Adrenal gland (tissue), 12 donors: ENCODE measurements around the gene NKIRAS2. TPM values are rescaled to one million over a fixed set of nuclear protein-coding genes. Genes with fewer than 3 reads are reported as not detected.

Experiments used
- DNase-seq, 7 donors: peaks; one replicate each; pipeline ENCODE4 v3.0.0-alpha.2; 2019 to 2020
- H3K27ac ChIP-seq, 5 donors: fragments of 200-600 bp; sonication (generic) in 4 of 5; 1 replicate in 3 of 5; 2 replicates in 2 of 5; pipeline versions ENCODE4 v1.5.1 to v1.8.0; 2016 to 2020; ENCODE audit warnings: mild to moderate bottlenecking in 1 of 5
- H3K27me3 ChIP-seq: fragments of 200-600 bp; 2 replicates; pipeline ENCODE4 v1.8.0; 2021
- H3K36me3 ChIP-seq, 2 donors: fragments of 200-600 bp; replicated peaks in 1 of 2; 1 replicate in 1 of 2; 2 replicates in 1 of 2; pipeline versions ENCODE4 v1.5.1 to v1.8.0; 2018 to 2022
- H3K4me1 ChIP-seq, 2 donors: fragments of 200-600 bp; replicated peaks in 1 of 2; 1 replicate in 1 of 2; 2 replicates in 1 of 2; pipeline versions ENCODE4 v1.5.1 to v1.8.0; 2018 to 2021
- H3K4me3 ChIP-seq, 4 donors: fragments of 200-600 bp; sonication (generic) in 3 of 4; one replicate each; pipeline ENCODE4 v1.5.1; 2016 to 2018
- H3K9me3 ChIP-seq, 3 donors: fragments of 200-600 bp; sonication (generic) in 1 of 3; replicated peaks in 1 of 3; 1 replicate in 2 of 3; 2 replicates in 1 of 3; pipeline versions ENCODE4 v1.5.1 to v1.8.0; 2016 to 2021
- CTCF ChIP-seq, 6 experiments: fragments of 450-650 bp in 4 of 6; fragments of 200-600 bp in 2 of 6; sonication (generic) in 1 of 6; IDR thresholded peaks; 1 replicate in 5 of 6; 2 replicates in 1 of 6; pipeline versions ENCODE4 v1.5.1 to v1.8.0; 2016 to 2021; ENCODE audit warnings: antibody characterized with exemption in 6 of 6, mild to moderate bottlenecking in 2 of 6, moderate library complexity in 1 of 6
- POLR2A ChIP-seq, 2 donors: fragments of 450-650 bp; IDR thresholded peaks; one replicate each; pipeline ENCODE4 v1.6.1; 2017; ENCODE audit warnings: antibody characterized with exemption in 2 of 2, mild to moderate bottlenecking in 2 of 2, moderate library complexity in 1 of 2
- WGBS, 4 donors: extraction: QIAGEN DNeasy Blood & Tissue Kit in 2 of 4; methylation state at CpG; one replicate each; pipeline versions ENCODE4 v1.1.5 to v1.1.7; 2013 to 2017; 5-methylcytosine and 5-hydroxymethylcytosine counted together
- intact Hi-C, 2 donors: fragments of 100-400 bp; cut with DNase I; formaldehyde crosslinking; loops; one replicate each; pipeline versions ENCODE4 v1.14.1 to v1.15.0; 2022 to 2023
- polyA plus RNA-seq, 3 donors: library from polyadenylated mRNA; stranded (reverse); fragments of 200-250 nt in 2 of 3; fragments of 350-450 nt in 1 of 3; fragmentation: Illumina TruSeq in 1 of 3; extraction: RNeasy Lipid Tissue Mini Kit (QIAGEN cat#74804) in 1 of 3; gene quantifications; one replicate each; pipeline ENCODE4 v1.2.3, GENCODE V29; 2013 to 2014
- total RNA-seq, 9 donors: library from RNA; depleted of rRNA in 4 of 9; stranded (reverse); fragments of >200 nt in 4 of 9; fragments of 120-200 nt in 1 of 9; fragmentation: NEBNext Ultra II Directional in 1 of 9; extraction: Animal tissue kit (Norgen Biotek cat#: 25700) in 1 of 9; gene quantifications; one replicate each; pipeline versions ENCODE4 v1.1.0 to v1.2.4, GENCODE V29; 2013 to 2023
- donor health status: healthy with polysubstance abuse.
- donor health status: Bipolar disorder and iron deficiency.
- donor health status: DM: yes; HTN: yes; CAD: no.
- donor health status: DM: no; HTN: no; CAD: no.
- donor health status: DM: no; HTN: no; CAD: no.
- donor health status: DM: yes; HTN: yes; CAD: no.

The NKIRAS2 gene
- total and polyA plus RNA-seq, 12 donors, result 22.9 to 56.8 (median 29.4) TPM

GRCh38 chr17:42056635-42057034 lies 36.7 kb downstream of the NKIRAS2 start:
- H3K36me3 ChIP-seq, result no peaks in the 10 kb centered on the region
- H3K9me3 ChIP-seq, result no peaks in the 10 kb centered on the region
- H3K27me3 ChIP-seq, result no peaks in the 10 kb centered on the region
- intact Hi-C loops, result no loop called here
- WGBS, 4 donors, result 78 to 92% (median 82%) methylated on average over 3 of the region's 3 CpGs
- H3K4me1 ChIP-seq, result no peaks in the 10 kb centered on the region
- H3K27ac ChIP-seq, result no peak overlapping the region
- H3K4me3 ChIP-seq, result no peak overlapping the region
- TF ChIP-seq CTCF (IDR thresholded peaks at IDR 0.05) (no peak), POLR2A (IDR thresholded peaks at IDR 0.05) (no peak)
- no peak for DNase-seq

GRCh38 chr17:42058063-42058462 lies 38.2 kb downstream of the NKIRAS2 start:
- no peak for TF ChIP-seq POLR2A (IDR thresholded peaks at IDR 0.05)
- TF ChIP-seq CTCF (IDR thresholded peaks at IDR 0.05), result no peak
- DNase-seq, result no peak
- Histone ChIP-seq H3K4me1 (no peaks in the 10 kb centered on the region), H3K4me3 (no peak overlapping the region), H3K27ac (no peak overlapping the region), H3K27me3 (no peaks in the 10 kb centered on the region), H3K36me3 (no peaks in the 10 kb centered on the region), H3K9me3 (no peaks in the 10 kb centered on the region)
- 60 to 67% (median 66%) methylated on average over 2 to 7 of the region's 7 CpGs; no CpG with 5 or more reads in 1 of the 4 donors for WGBS, 4 donors
- intact Hi-C loops, result no loop called here

- no peak overlapping the region for H3K4me3 ChIP-seq
- no peak overlapping the region for H3K27ac ChIP-seq
- WGBS, 4 donors, result 70 to 76% (median 73%) methylated on average over 4 of the region's 4 CpGs
- intact Hi-C loops, result no loop called here
- no peaks in the 10 kb centered on the region for H3K27me3 ChIP-seq
- DNase-seq, result no peak
- H3K36me3 ChIP-seq, result no peaks in the 10 kb centered on the region
- no peaks in the 10 kb centered on the region for H3K9me3 ChIP-seq
- no peaks in the 10 kb centered on the region for H3K4me1 ChIP-seq
- TF ChIP-seq POLR2A (IDR thresholded peaks at IDR 0.05), result no peak
- TF ChIP-seq CTCF (IDR thresholded peaks at IDR 0.05), result no peak
These were observed 39.9 kb downstream of the NKIRAS2 start for GRCh38 chr17:42059815-42060214.

GRCh38 chr17:42060231-42060630 lies 40.3 kb downstream of the NKIRAS2 start:
- H3K36me3 ChIP-seq, result no peaks in the 10 kb centered on the region
- no peak overlapping the region for H3K27ac ChIP-seq
- H3K27me3 ChIP-seq, result no peaks in the 10 kb centered on the region
- DNase-seq, result no peak
- no peaks in the 10 kb centered on the region for H3K4me1 ChIP-seq
- H3K4me3 ChIP-seq, result no peak overlapping the region
- no peak for TF ChIP-seq POLR2A (IDR thresholded peaks at IDR 0.05)
- no peak for TF ChIP-seq CTCF (IDR thresholded peaks at IDR 0.05)
- H3K9me3 ChIP-seq, result no peaks in the 10 kb centered on the region
- WGBS, 4 donors, result 72 to 90% (median 85%) methylated on average over 4 of the region's 4 CpGs
- intact Hi-C loops, result no loop called here
